ENCODE results near the gene ITGAX. TPM values are rescaled to one million over a fixed set of nuclear protein-coding genes. Genes with fewer than 3 reads are reported as not detected.
"Not testable (repeated sequence)": the region's sequence is repeated elsewhere in the genome, so short reads cannot be mapped to it uniquely, and the experiment has no call there.

The ITGAX gene
- total RNA-seq, 4 donors from 2014 or later: 1.2 to 3.8 (median 3.7) TPM; not detected in 1

DNA sequence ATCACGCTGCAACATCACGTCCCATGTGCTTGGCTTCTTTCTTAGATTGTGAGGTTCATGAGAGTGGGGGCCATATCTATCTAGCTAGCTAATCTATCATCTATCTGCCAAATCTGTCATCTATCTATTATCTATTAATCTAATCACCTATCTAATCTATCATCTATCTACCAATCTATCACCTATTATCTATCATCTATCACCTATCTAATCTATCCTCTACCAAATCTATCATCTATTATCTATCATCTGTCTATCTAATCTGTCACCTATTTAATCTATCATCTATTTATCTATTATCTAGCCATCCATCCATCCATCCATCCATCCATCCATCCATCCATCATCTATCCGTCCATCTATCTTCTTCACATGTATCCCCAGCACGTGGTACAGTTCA lies 59.0 kb downstream of the ITGAX start:
- no peak overlapping the region for H3K27ac ChIP-seq
- H3K27me3 ChIP-seq: peaks cover 4% of the 10 kb centered on the region
- H3K36me3 ChIP-seq: no peaks in the 10 kb centered on the region
- 83 to 86% methylated on average over 3 to 4 of the region's 4 CpGs for WGBS, 2 donors (ENCODE audit: low coverage in 1 of 2)
- in situ Hi-C loops (cut with MboI; ENCODE audit: low pct_ligation_motif_present in 1 of 4, low pct_unique_long_range_greater_than_20kb in 1 of 4, low sequenced_read_pairs in 3 of 4) (no loop called here), intact Hi-C loops (cut with DNase I; ENCODE audit: low total_unique reads) (no loop called here)
- TF ChIP-seq CTCF (IDR thresholded peaks at IDR 0.05): no peak
- no peaks in the 10 kb centered on the region for H3K9me3 ChIP-seq
- DNase-seq: no peak
- no peak overlapping the region for H3K4me3 ChIP-seq
- no peaks in the 10 kb centered on the region for H3K4me1 ChIP-seq

DNA sequence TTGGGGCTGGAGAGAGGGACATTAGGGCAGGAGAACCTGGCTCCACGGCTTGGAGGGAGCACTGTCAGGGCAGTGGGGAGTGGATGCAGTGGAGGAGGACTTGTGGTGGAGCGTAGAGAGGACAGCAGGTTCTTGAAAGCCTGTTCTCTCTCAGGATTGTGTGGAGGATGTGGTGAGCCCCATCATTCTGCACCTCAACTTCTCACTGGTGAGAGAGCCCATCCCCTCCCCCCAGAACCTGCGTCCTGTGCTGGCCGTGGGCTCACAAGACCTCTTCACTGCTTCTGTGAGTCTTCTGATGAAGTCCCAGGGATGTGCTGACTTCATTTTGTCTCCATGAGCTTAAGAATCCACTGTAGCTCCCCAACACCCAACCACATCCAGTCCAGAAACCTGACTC lies 59.7 kb downstream of the ITGAX start:
- H3K9me3 ChIP-seq: no peaks in the 10 kb centered on the region
- no peaks in the 10 kb centered on the region for H3K36me3 ChIP-seq
- 43 to 73% methylated on average over 2 to 4 of the region's 4 CpGs for WGBS, 2 donors (ENCODE audit: low coverage in 1 of 2)
- H3K4me1 ChIP-seq: no peaks in the 10 kb centered on the region
- in situ Hi-C loops (cut with MboI; ENCODE audit: low pct_ligation_motif_present in 1 of 4, low pct_unique_long_range_greater_than_20kb in 1 of 4, low sequenced_read_pairs in 3 of 4): no loop called here
- intact Hi-C loops (cut with DNase I; ENCODE audit: low total_unique reads): loop anchor here (5.0 kb wide), 1 partner anchor 652 kb away; the partner anchor contains the start of genes CFAP119 and RNF40
- peak; percentile 23 for DNase-seq
- H3K27ac ChIP-seq: no peak overlapping the region
- TF ChIP-seq EP300 (IDR thresholded peaks at IDR 0.05; ENCODE audit: low read depth): no peak
- no peak for TF ChIP-seq POLR2AphosphoS5 (IDR thresholded peaks at IDR 0.05)
- H3K4me3 ChIP-seq: no peak overlapping the region
- H3K27me3 ChIP-seq: peaks cover 4% of the 10 kb centered on the region

DNA sequence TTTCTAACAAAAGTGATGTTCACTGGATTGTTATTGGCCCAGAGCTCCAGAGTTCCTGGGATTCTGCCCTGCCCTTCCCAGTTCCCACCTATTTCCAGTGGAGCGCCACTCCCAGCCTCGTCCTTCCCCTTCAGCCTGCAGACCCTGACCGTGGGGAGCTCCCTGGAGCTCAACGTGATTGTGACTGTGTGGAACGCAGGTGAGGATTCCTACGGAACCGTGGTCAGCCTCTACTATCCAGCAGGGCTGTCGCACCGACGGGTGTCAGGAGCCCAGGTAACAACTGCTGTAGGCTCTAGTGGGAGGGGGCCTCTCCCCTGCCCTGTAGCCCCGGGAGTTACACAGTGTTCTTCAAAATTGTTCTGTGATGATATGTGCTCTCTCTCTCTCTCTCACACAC lies 61.4 kb downstream of the ITGAX start:
- H3K27me3 ChIP-seq: peaks cover 4% of the 10 kb centered on the region
- no peak for TF ChIP-seq POLR2AphosphoS5 (IDR thresholded peaks at IDR 0.05)
- TF ChIP-seq POLR2A (IDR thresholded peaks at IDR 0.05): no peak
- TF ChIP-seq EP300 (IDR thresholded peaks at IDR 0.05; ENCODE audit: low read depth): no peak
- TF ChIP-seq CTCF (IDR thresholded peaks at IDR 0.05): no peak
- no peaks in the 10 kb centered on the region for H3K36me3 ChIP-seq
- no peak for DNase-seq
- H3K27ac ChIP-seq: no peak overlapping the region
- H3K4me3 ChIP-seq: no peak overlapping the region
- intact Hi-C loops (cut with DNase I; ENCODE audit: low total_unique reads) (loop anchor here (5.0 kb wide), 1 partner anchor 654 kb away; the partner anchor contains the start of genes CFAP119 and RNF40), in situ Hi-C loops (cut with MboI; ENCODE audit: low pct_ligation_motif_present in 1 of 4, low pct_unique_long_range_greater_than_20kb in 1 of 4, low sequenced_read_pairs in 3 of 4) (no loop called here)
- no peaks in the 10 kb centered on the region for H3K4me1 ChIP-seq
- H3K9me3 ChIP-seq: no peaks in the 10 kb centered on the region
- WGBS, 2 donors (ENCODE audit: low coverage in 1 of 2): 82% methylated on average over 11 of the region's 11 CpGs; no CpG with 5 or more reads in 1 of the 2 donors

DNA sequence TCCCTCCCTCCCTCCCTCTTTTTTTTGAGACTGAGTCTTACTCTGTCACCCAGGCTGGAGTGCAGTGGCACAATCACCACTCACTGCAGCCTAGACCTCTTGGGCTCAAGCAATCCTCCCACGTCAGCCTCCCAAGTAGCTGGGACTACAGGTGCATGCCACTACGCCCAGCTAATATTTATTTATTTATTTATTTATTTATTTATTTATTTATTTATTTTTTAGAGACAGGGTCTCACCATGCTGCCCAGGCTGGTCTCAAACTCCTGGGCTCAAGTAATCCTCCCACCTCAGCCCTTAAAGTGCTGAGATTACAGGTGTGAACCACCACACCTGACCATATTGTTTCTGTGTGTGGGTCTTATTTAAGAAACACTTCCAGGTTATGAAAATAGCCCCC lies 62.1 kb downstream of the ITGAX start:
- DNase-seq; H3K9me3 ChIP-seq; H3K4me1 ChIP-seq; H3K27ac ChIP-seq; H3K27me3 ChIP-seq; H3K36me3 ChIP-seq; H3K4me3 ChIP-seq; in situ Hi-C loops (cut with MboI; ENCODE audit: low pct_ligation_motif_present in 1 of 4, low pct_unique_long_range_greater_than_20kb in 1 of 4, low sequenced_read_pairs in 3 of 4): not testable (repeated sequence)
- intact Hi-C loops (cut with DNase I; ENCODE audit: low total_unique reads): loop anchor here (5.0 kb wide), 1 partner anchor 655 kb away; the partner anchor contains the start of genes CFAP119 and RNF40
- 79 to 82% methylated on average over 2 of the region's 2 CpGs for WGBS, 2 donors (ENCODE audit: low coverage in 1 of 2)

DNA sequence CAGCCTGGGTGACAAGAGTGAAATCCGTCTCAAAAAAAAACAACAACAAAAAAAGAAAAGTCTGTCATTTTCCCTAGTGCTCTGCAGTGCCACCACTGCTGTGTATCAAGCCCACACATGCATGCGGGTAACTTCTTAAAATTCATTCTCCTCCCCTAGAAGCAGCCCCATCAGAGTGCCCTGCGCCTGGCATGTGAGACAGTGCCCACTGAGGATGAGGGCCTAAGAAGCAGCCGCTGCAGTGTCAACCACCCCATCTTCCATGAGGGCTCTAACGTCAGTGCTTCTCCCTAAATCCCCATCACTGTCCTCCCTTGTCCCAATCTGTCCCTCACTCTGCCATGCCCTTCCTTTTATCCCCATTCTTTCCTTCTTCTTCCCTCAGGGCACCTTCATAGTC lies 62.9 kb downstream of the ITGAX start:
- H3K4me1 ChIP-seq: no peaks in the 10 kb centered on the region
- WGBS, 2 donors (ENCODE audit: low coverage in 1 of 2): 91 to 96% methylated on average over 3 to 5 of the region's 5 CpGs
- no peak overlapping the region for H3K4me3 ChIP-seq
- TF ChIP-seq CTCF (IDR thresholded peaks at IDR 0.05) (no peak), POLR2A (IDR thresholded peaks at IDR 0.05) (no peak), EP300 (IDR thresholded peaks at IDR 0.05; ENCODE audit: low read depth) (no peak), POLR2AphosphoS5 (IDR thresholded peaks at IDR 0.05) (no peak)
- no peak for DNase-seq
- no peaks in the 10 kb centered on the region for H3K36me3 ChIP-seq
- no peaks in the 10 kb centered on the region for H3K9me3 ChIP-seq
- intact Hi-C loops (cut with DNase I; ENCODE audit: low total_unique reads) (loop anchor here (5.0 kb wide), 1 partner anchor 656 kb away; the partner anchor contains the start of genes CFAP119 and RNF40), in situ Hi-C loops (cut with MboI; ENCODE audit: low pct_ligation_motif_present in 1 of 4, low pct_unique_long_range_greater_than_20kb in 1 of 4, low sequenced_read_pairs in 3 of 4) (no loop called here)
- H3K27ac ChIP-seq: no peak overlapping the region
- peaks cover 4% of the 10 kb centered on the region for H3K27me3 ChIP-seq
